Caki2 (cell line): ENCODE results near the gene WDR44. TPM values are rescaled to one million over a fixed set of nuclear protein-coding genes. Genes with fewer than 3 reads are reported as not detected.
A peak's percentile ranks its signal among the peaks of the same experiment; 100 is the strongest.

Experiments
- DNase-seq: peaks from one replicate; pipeline ENCODE4 v3.0.0-alpha.2; 2015; ENCODE audit warnings: low read depth
- in situ Hi-C: cut with HindIII; loops from 2 replicates; pipeline ENCODE4 v1.10.0; 2016; ENCODE audit warnings: low sequenced_read_pairs, low pct_unique_long_range_greater_than_20kb, mixed read lengths
- total RNA-seq: library from RNA; depleted of rRNA; stranded (reverse); fragments of >200 nt; shearing (Covaris generic); gene quantifications from 2 replicates; pipeline ENCODE4 v1.2.3, GENCODE V29; 2014; ENCODE audit warnings: low replicate concordance

WDR44 gene
- total RNA-seq, 1 experiment from 2014 or later, result 4.1 TPM

DNA sequence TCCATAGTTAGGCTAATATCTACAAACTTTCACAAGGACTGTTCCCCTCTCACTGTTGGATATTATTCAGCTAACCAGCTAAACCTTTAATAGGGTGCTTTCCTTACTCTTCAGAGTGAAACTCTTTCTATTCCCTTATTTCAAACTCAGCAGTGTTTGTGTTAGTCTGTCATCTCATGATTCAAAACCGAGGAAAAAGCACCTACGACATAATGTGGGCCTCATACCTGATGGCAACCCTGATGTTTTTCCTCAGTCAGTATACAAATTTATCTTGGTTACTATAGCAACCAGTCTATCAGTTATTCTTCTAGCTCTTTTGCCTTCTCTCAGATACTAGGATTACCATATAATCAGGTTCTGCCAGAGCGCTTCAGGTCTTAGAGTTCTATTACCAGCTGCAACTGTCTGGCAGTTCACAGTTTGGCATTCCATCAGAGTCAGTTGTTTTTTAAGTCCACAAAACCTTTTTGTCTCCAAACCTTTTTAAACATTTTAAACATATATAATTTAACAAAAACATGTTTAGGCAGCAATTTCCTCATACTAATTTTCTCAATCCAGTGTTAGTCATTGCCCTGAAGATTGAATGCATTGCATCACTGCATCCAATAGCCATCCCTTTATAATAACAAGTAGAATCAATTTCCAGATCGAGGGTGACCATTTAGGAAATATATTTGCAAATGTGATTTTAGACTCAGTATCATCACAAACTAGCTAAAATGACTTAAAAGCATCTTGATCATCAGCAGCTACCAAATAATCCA lies 7.4 kb downstream of the WDR44 start:
- in situ Hi-C loops, result no loop called here
- no peak for DNase-seq

DNA sequence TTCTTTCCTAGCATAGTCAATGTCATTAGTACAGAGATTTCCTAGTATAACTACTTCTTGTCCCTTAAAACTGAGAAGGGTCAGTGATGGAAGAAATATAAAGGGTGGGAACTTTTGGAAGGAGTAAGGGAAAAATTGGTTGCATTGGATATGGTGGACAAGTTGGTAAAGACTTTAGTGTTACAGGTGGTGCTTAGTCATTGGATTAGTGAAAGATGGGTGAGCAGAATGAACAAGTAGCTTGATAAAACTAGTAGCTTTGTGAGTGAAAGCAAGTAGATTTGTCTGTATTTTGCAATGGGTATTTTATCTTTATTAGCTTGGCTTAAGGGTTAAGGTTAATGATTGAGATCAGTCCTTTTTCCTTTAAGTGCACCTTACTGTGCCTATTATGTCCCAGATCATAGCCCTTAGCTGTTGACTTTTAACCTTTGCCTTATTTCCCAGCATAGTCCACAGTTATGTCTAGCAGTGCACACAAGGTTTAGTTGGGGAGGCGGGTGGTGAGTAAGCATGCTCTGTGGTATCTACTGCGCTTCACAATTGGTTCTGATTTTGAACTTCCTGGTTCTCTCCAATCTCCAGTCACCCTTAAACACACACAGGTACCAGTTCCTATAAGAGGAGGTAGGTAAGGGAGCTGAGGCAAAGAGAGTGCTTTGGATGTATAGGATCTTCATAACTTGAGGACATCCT lies 9.5 kb downstream of the WDR44 start:
- DNase-seq, result peak; percentile 15
- in situ Hi-C loops, result no loop called here

DNA sequence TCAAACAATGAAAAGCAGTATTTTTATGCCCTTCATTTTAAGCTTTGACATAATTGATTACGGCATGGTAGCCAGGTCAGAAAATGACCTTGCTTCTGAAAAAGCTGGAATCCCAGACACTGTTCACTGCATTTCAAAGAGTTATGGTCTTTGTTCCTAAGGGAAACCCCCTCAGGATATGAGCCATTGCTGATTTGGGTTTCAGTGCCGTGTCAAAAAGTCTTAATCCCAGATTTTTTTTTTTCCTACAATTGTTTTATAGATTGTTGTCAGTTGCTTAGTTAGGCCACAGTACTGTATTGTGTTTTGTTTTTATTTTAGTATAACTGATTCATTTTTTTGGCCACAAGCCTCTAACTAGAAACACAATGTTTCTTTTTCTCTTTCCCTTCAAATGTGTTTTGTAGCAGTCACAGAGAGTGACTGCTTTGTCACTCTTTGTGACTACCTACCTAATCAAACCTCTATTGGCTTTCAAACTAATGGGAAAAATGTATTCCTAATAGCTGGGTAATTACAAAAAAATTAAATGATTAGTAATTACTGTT lies 10.3 kb downstream of the WDR44 start:
- in situ Hi-C loops, result no loop called here
- no peak for DNase-seq

- no peak for DNase-seq
- in situ Hi-C loops, result no loop called here
Observed at GRCh38 chrX:118360429-118361125, 14.7 kb downstream of the WDR44 start.

- in situ Hi-C loops, result no loop called here
- no peak for DNase-seq
Observed at GRCh38 chrX:118364261-118364660, 18.4 kb downstream of the WDR44 start.

DNA sequence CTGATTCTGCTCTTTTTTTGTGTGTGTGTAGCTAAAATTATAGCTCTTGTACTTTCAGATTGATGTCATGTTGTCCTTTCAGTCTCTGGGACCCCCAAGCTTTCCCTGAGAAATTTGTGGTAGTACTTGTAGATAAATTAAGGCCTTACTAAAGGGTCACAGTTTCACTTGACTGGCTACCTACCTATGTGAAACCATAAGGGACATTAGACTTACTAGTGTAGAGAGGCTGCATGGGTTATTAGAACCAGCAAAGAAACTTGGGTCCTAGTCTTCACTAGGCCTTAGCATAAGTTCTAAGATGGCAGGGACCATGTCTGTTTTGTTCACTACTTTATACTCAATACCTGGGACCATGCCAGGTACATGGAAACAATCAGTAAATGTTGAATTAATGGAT lies 21.4 kb downstream of the WDR44 start:
- DNase-seq, result no peak
- in situ Hi-C loops, result no loop called here

GRCh38 chrX:118368398-118368797 lies 22.5 kb downstream of the WDR44 start:
- in situ Hi-C loops, result no loop called here
- no peak for DNase-seq

GRCh38 chrX:118370921-118371624 lies 25.2 kb downstream of the WDR44 start:
- no peak for DNase-seq
- in situ Hi-C loops, result no loop called here

DNA sequence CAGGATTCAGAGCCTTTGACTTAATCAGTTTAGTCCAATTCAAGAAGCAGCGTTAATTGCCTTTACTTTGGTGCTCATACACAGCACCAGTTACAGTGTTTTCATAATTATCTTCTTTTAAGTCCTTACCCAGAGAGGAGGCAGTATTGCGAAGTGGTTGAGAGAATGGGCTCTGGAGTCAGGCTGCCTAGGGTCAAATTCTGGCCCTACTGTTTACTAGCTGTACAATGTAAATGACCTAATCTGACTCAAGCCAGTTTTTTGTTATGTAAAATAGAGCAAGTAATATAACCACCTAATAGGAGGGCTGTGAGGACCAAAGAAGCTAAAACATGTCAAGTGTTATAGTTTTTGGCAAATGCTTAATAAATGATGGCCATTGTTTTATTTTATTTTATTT lies 27.6 kb downstream of the WDR44 start:
- DNase-seq, result no peak
- in situ Hi-C loops, result no loop called here

- no peak for DNase-seq
- in situ Hi-C loops, result no loop called here
Observed at GRCh38 chrX:118383120-118383519, 37.2 kb downstream of the WDR44 start.

GRCh38 chrX:118392716-118393115 lies 46.8 kb downstream of the WDR44 start:
- DNase-seq, result no peak
- in situ Hi-C loops, result no loop called here

GRCh38 chrX:118396113-118396512 lies 50.2 kb downstream of the WDR44 start:
- in situ Hi-C loops, result no loop called here
- no peak for DNase-seq

DNA sequence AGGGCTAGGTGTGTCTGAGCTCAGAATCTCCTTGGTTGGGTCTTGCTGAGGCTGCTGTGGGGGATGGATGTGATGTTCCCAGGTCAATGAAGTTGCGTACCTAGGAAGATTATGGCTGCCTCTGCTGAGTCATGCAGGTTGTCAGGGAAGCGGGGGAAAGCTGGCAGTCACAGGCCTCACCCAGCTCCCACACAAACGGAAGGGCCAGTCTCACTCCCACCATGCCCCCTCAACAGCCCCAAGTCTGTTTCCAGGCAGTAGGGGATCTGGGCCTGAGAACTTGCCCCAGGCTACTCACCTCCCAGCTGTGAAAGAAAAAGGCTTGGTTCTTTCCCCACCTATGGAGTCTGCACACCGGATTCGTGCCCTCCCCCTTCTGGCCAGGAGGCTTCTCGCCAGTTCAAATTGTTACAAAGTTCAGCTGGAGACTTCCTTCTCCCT lies 72.9 kb downstream of the WDR44 start:
- DNase-seq, result no peak
- in situ Hi-C loops, result no loop called here

DNA sequence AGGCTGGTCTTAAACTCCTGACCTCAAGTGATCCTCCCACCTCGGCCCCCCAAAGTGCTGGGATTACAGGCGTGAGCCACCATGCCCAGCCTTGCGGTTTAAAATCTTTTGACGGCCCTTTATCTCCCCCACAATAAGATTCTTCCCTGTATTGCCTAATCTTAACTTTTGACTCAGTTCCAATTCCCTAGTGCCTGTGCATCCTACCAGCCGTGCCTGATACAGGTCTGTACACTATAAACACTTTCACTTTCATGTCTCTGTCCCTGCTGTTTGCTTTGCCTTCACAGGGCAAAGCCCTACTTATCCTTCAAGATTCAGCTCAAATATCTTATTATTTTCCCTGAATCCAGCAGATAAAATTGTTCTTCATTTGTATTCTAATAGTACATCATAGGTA lies 74.6 kb downstream of the WDR44 start:
- DNase-seq, result no peak
- in situ Hi-C loops, result no loop called here

DNA sequence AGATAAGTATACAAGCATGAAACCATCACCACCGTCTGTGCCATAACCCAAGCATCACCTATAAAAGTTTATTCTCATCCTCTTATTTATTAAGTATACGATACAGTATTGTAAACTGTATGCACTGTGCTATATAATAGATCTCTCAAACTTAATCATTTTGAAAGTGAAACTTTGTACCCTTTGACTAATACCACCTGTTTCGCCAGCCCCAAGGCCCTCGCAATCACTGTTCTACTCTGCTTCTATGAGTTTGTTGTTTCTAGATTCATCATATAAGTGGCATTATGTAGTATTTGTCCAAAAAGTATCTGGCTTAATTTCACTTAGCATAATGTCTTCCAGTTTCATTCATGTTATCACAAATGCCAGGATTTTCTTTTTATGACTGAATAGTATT lies 77.7 kb downstream of the WDR44 start:
- DNase-seq, result no peak
- in situ Hi-C loops, result no loop called here

- no peak for DNase-seq
- in situ Hi-C loops, result no loop called here
Observed at GRCh38 chrX:118432799-118433198, 86.9 kb downstream of the WDR44 start.

DNA sequence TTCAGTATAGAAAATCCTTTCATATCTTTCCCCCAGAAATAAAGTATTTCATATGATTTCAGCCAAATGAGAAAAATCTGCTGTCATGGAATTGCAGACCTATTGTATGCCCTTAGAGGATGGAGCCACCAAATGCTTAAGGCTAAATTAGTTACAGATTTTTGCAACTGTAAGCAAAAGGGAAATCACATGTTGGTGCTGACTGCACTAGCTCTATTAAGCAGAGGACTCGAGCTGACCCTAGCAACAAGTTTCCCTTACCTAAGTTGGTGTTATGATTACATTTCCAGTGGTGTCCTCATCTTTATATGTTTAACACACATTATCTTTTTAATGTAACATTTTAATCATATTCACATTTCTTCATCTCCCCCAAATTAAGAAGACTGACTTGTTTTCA lies 91.4 kb downstream of the WDR44 start:
- DNase-seq, result no peak
- in situ Hi-C loops, result no loop called here

DNA sequence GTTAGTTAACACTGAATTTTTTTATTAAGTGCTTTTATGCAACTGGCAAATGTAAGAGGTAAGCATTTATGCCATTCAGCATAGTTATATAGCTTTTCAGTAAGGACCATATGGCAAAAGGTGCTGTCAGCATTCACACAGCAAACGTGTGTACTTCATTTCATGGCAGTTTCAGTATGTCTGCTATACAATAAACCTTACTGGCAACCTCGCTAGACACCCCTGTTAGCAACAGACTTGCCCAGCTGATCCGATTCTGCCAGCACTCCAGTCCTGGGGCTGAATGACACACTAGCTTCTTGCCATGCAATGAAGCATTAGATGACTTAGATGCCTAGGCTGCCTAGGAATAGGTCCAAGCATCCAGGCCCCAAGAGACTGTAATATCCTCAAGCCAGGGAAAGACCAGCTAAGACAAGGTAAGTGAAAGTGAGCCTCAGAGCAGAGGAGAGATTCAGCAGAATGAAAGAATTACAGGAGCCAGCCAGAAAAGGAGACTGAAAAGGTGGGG lies 102.4 kb downstream of the WDR44 start:
- DNase-seq, result no peak
- in situ Hi-C loops, result no loop called here
